ENCODE measurements around the gene RPS15. TPM values are rescaled to one million over a fixed set of nuclear protein-coding genes. Genes with fewer than 3 reads are reported as not detected.
A peak's percentile ranks its signal among the peaks of the same experiment; 100 is the strongest.

The RPS15 gene
- total RNA-seq, 4 donors from 2014 or later, result 1,291 to 3,466 (median 2,344) TPM

DNA sequence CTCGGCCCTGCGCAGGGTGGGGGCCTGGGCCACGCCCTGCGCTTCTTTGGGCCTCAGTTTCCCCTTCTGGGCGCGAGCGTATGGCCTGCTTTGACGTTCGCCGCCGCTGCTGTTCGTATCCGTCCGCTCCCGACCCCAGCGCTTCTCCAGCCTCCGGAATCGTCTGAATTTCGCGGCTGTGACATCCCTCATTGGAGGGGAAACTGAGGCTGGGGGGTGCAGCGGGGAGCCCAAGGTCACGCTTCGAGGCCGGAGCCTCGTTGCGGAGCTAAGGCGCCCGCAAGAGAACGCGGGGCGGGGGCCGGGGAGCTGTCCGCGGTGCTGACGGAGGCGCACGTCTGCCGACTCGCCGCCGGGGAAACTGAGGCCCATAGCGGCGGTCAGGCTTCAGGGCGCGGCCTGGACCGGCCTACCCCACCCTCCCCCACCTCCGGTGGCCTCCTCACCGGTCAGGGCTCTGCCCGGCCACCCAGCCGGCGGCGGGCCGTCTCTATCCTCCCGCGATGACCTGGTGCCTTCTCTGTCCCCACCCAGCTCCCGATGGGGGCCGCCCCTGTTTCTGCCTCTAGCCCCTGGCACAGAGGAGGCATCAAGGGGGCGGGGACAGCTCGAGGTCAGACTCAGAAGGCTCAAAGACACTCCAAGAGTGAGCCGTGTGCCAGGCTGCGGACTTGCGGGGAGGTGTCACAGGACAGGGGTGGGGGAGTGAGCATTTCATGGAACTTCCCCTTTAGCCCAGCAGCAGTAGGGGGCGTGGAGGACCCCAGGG lies 8.7 kb downstream of the RPS15 start:
- Histone ChIP-seq H3K27me3 (peaks cover 71% of the 10 kb centered on the region), H3K36me3 (peaks cover 0 to 15% of the 10 kb centered on the region in 2 donors), H3K27ac (no peak overlapping the region), H3K4me1 (peaks cover 0 to 42% (median 23%) of the 10 kb centered on the region in 3 donors), H3K4me3 (peak overlapping the region in 1 of 2 donors; percentile 46), H3K9me3 (no peaks in the 10 kb centered on the region)
- WGBS, 2 donors (ENCODE audit: low coverage in 1 of 2), result 0 to 5% methylated on average over 1 to 4 of the region's 63 CpGs
- no peak for TF ChIP-seq POLR2A (IDR thresholded peaks at IDR 0.05)
- TF ChIP-seq POLR2AphosphoS5 (IDR thresholded peaks at IDR 0.05), result no peak
- TF ChIP-seq EP300 (IDR thresholded peaks at IDR 0.05), result no peak
- TF ChIP-seq CTCF (IDR thresholded peaks at IDR 0.05), result no peak
- ATAC-seq, result no peak

DNA sequence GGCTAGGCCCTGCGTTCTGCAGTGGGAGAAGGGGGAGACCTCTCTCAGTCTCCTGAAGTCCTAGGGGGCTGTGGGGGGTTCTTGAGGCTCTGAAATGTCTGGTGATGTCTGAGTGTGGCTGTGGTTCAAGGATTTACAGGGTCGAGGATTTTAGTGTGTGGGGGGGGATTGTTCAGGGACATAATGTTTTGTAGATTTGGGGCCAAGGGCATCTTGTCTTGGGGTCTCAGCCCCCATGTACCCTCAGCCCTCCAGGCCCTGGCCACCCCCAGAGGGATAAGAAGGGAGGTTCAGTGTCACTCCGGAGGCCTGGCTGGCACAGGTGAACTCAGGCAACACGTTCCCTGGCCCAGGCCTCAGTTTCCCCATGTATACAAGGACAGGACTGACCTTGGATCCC lies 9.3 kb downstream of the RPS15 start:
- no peak overlapping the region for H3K27ac ChIP-seq
- H3K4me1 ChIP-seq, result peaks cover 0 to 48% (median 23%) of the 10 kb centered on the region in 3 donors
- peaks cover 77% of the 10 kb centered on the region for H3K27me3 ChIP-seq
- no peak for ATAC-seq
- peaks cover 0 to 9% of the 10 kb centered on the region in 2 donors for H3K36me3 ChIP-seq
- WGBS, 2 donors (ENCODE audit: low coverage in 1 of 2), result 0 to 50% methylated on average over 1 to 2 of the region's 4 CpGs
- no peaks in the 10 kb centered on the region for H3K9me3 ChIP-seq
- H3K4me3 ChIP-seq, result no peak overlapping the region
- no peak for TF ChIP-seq CTCF (IDR thresholded peaks at IDR 0.05)
- TF ChIP-seq POLR2A (IDR thresholded peaks at IDR 0.05), result no peak
- TF ChIP-seq EP300 (IDR thresholded peaks at IDR 0.05), result no peak
- TF ChIP-seq POLR2AphosphoS5 (IDR thresholded peaks at IDR 0.05), result no peak

DNA sequence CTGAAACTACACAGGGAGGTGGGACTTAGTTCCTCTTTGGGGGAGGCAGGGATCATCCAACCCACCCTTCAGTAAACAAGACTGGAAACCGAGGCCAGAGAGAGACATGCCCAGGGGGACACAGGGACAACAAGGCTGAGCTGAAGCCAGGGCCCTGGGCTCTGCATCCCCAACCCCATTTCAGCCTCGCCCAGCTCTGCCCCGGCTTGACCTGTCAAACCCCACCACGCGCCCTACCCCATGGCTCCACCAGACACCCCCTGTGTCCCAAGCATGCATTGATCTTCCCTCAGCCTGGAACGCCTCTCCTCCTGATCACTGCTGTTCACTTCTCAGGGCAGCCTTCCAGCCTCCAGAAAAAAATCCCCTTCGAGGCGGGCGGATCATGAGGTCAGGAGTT lies 9.7 kb downstream of the RPS15 start:
- 60% methylated on average over 1 of the region's 9 CpGs; no CpG with 5 or more reads in 1 of the 2 donors for WGBS, 2 donors (ENCODE audit: low coverage in 1 of 2)
- peaks cover 82% of the 10 kb centered on the region for H3K27me3 ChIP-seq
- ATAC-seq, result no peak

DNA sequence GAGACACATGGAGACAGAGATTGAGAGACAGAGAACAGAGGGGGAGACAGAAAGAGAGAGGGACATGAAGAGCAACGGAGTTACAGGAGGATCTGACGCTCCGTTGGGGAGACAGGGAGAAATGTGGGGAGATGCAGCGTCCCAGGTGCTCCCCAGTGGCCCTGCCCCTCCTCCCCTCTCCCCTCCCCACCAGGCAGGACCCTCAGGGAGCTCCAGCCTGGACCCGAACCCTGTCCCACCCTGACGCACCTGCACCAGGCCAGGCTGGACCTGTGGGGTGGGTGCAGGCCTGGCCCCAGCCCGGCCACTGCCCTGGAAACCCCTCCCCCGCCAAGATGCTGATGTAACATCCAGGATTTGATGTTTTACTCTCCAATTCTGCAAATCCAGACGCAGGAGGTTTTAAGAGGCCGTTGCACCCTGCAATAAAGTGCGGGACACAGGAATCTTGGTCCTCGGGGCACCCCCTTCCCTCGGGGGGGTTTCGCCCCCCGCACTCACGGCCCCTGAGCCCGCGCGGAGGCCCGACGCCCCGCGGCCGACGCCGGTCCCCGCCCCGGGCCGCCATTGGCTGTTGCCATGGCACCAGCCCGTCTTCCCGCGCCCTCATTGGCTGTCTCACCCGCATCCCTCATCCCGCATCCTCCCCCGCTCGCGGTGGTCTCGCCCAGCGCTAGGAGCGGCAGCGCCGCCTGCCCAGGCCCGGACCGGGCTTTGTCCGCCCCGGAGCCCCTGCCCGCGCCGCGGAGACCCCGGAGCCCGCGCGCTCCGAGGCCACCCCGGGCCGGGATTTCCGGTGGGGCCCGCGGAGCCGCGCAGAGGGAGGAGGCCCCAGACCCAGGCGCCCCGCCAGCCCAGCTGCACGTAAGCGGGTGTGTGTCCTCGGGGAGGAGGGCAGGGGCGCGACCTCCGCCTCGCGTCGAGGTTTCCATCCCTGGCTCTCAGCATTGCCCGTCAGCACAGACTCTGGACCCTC lies 11.6 kb downstream of the RPS15 start, which contains the start of gene APC2:
Gene APC2, plus strand, starts transcription at position 655 of the 976 bp plus-strand sequence. CDS start 2,881 bp downstream, outside the sequence.
- H3K9me3 ChIP-seq, result no peaks in the 10 kb centered on the region
- no peak within 1 kb of the TSS for H3K4me3 ChIP-seq
- H3K36me3 ChIP-seq, result no peaks in the 10 kb centered on the region
- H3K27ac ChIP-seq, result no peak within 1 kb of the TSS
- TF ChIP-seq EP300 (IDR thresholded peaks at IDR 0.05), result no peak
- peaks cover 100% of the 10 kb centered on the region for H3K27me3 ChIP-seq
- no peak for ATAC-seq
- peaks cover 0 to 64% (median 29%) of the 10 kb centered on the region in 3 donors for H3K4me1 ChIP-seq
- WGBS, 2 donors (ENCODE audit: low coverage in 1 of 2), result 0 to 22% methylated on average over 3 to 10 of the region's 74 CpGs

More for the DNA sequence above, 9.7 kb downstream of the RPS15 start:
- no peak overlapping the region for H3K4me3 ChIP-seq
- no peak for TF ChIP-seq CTCF (IDR thresholded peaks at IDR 0.05)
- H3K36me3 ChIP-seq, result peaks cover 0 to 4% of the 10 kb centered on the region in 2 donors
- H3K27ac ChIP-seq, result no peak overlapping the region
- H3K4me1 ChIP-seq, result peaks cover 0 to 52% (median 23%) of the 10 kb centered on the region in 3 donors
- H3K9me3 ChIP-seq, result no peaks in the 10 kb centered on the region
